Measurements from ENCODE around the gene LTBP3.

DNA sequence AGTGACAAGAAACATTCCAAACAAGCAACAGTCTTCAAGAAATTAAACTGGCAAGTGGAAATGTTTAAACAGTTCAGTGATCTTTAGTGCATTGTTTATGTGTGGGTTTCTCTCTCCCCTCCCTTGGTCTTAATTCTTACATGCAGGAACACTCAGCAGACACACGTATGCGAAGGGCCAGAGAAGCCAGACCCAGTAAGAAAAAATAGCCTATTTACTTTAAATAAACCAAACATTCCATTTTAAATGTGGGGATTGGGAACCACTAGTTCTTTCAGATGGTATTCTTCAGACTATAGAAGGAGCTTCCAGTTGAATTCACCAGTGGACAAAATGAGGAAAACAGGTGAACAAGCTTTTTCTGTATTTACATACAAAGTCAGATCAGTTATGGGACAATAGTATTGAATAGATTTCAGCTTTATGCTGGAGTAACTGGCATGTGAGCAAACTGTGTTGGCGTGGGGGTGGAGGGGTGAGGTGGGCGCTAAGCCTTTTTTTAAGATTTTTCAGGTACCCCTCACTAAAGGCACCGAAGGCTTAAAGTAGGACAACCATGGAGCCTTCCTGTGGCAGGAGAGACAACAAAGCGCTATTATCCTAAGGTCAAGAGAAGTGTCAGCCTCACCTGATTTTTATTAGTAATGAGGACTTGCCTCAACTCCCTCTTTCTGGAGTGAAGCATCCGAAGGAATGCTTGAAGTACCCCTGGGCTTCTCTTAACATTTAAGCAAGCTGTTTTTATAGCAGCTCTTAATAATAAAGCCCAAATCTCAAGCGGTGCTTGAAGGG, 53.3 kb downstream of the LTBP3 start:
- TF ChIP-seq, protein P1, sequence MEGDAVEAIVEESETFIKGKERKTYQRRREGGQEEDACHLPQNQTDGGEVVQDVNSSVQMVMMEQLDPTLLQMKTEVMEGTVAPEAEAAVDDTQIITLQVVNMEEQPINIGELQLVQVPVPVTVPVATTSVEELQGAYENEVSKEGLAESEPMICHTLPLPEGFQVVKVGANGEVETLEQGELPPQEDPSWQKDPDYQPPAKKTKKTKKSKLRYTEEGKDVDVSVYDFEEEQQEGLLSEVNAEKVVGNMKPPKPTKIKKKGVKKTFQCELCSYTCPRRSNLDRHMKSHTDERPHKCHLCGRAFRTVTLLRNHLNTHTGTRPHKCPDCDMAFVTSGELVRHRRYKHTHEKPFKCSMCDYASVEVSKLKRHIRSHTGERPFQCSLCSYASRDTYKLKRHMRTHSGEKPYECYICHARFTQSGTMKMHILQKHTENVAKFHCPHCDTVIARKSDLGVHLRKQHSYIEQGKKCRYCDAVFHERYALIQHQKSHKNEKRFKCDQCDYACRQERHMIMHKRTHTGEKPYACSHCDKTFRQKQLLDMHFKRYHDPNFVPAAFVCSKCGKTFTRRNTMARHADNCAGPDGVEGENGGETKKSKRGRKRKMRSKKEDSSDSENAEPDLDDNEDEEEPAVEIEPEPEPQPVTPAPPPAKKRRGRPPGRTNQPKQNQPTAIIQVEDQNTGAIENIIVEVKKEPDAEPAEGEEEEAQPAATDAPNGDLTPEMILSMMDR (IDR thresholded peaks at IDR 0.05): peak in 1 of 5 experiments; percentile 15
- TF ChIP-seq EP300 (IDR thresholded peaks at IDR 0.05; ENCODE audit: low read depth): no peak

All from transverse colon (tissue), 3 donors.